ENCODE data around the gene COL28A1. TPM values are rescaled to one million over a fixed set of nuclear protein-coding genes. Genes with fewer than 3 reads are reported as not detected.

The COL28A1 gene
- total and polyA plus RNA-seq, 2 of the 13 experiments (the other 11 are each of a cell fraction or from before 2014, with no cell fraction given): 0.07 to 0.15 TPM

GRCh38 chr7:7566651-7567611 is 31.3 kb upstream of the COL28A1 start, which contains the start of gene MIOS (continued):
- TF ChIP-seq DMTF1 (CRISPR knock-in tag; IDR thresholded peaks at IDR 0.05) (no peak), IKZF1 (IDR thresholded peaks at IDR 0.05) (no peak), ZNF777 (CRISPR knock-in tag; IDR thresholded peaks at IDR 0.05) (0 out of 2 replicates have a peak, but pooled peaks have one; percentile 27), TRAFD1 (CRISPR knock-in tag; IDR thresholded peaks at IDR 0.05; ENCODE audit: borderline replicate concordance) (no peak), ATRX (CRISPR knock-in tag; IDR thresholded peaks at IDR 0.05; ENCODE audit: borderline replicate concordance) (no peak), HNRNPLL (IDR thresholded peaks at IDR 0.05; ENCODE audit: low read depth, low read length, poor library complexity, severe bottlenecking) (peak; percentile 75), KLF11 (CRISPR knock-in tag; IDR thresholded peaks at IDR 0.05) (no peak), HNF1A (IDR thresholded peaks at IDR 0.05; ENCODE audit: low read depth) (no peak), HNF1A (CRISPR knock-in tag; IDR thresholded peaks at IDR 0.05; ENCODE audit: borderline replicate concordance) (peak; percentile 10; the same call in 1 of the 2 replicates), ZSCAN5A (CRISPR knock-in tag; IDR thresholded peaks at IDR 0.05; ENCODE audit: borderline replicate concordance) (no peak), ZNF232 (CRISPR knock-in tag; IDR thresholded peaks at IDR 0.05; ENCODE audit: borderline replicate concordance) (no peak), ZNF121 (CRISPR knock-in tag; IDR thresholded peaks at IDR 0.05) (peak; percentile 18; the same call in 1 of the 2 replicates), ZNF513 (CRISPR knock-in tag; conservative IDR thresholded peaks at IDR 0.05) (no peak), HNRNPL (IDR thresholded peaks at IDR 0.05; ENCODE audit: low read depth, low read length) (no peak), GABPB1 (CRISPR knock-in tag; IDR thresholded peaks at IDR 0.05) (peak; percentile 85)

All from HepG2 (cell line).